Endodermal cell (in vitro differentiated cells): Measurements from ENCODE around the gene CCDC61. TPM values are rescaled to one million over a fixed set of nuclear protein-coding genes. Genes with fewer than 3 reads are reported as not detected.

ENCODE experiments used
- DNase-seq: peaks from one replicate; pipeline ENCODE4 v3.0.0-alpha.2; 2017
- H3K27ac ChIP-seq: 2 replicates; pipeline ENCODE4 v1.5.1; 2013; ENCODE audit warnings: mild to moderate bottlenecking, low read depth, low read length, moderate library complexity
- H3K27me3 ChIP-seq: 2 replicates; pipeline ENCODE4 v1.6.1; 2013; ENCODE audit warnings: mild to moderate bottlenecking, low read length, moderate library complexity; ENCODE audit not compliant: insufficient read depth, control insufficient read depth, poor library complexity, severe bottlenecking
- H3K36me3 ChIP-seq: 2 replicates; pipeline ENCODE4 v1.7.0; 2013; ENCODE audit warnings: mild to moderate bottlenecking, low read length, moderate library complexity; ENCODE audit not compliant: control insufficient read depth, insufficient read depth
- H3K4me1 ChIP-seq: one replicate; pipeline ENCODE4 v1.7.0; 2013; ENCODE audit warnings: low read length; ENCODE audit not compliant: control insufficient read depth, insufficient read depth
- H3K4me3 ChIP-seq: 2 replicates; pipeline ENCODE4 v1.5.1; 2013; ENCODE audit warnings: mild to moderate bottlenecking, low read length, moderate library complexity
- H3K9ac ChIP-seq: 2 replicates; pipeline ENCODE4 v1.6.1; 2013; ENCODE audit warnings: mild to moderate bottlenecking, low read length, moderate library complexity; ENCODE audit not compliant: poor library complexity, severe bottlenecking; ENCODE audit errors: extremely low read depth
- H3K9me3 ChIP-seq: 2 replicates; pipeline ENCODE4 v1.6.1; 2013; ENCODE audit warnings: mild to moderate bottlenecking, low read length, moderate library complexity; ENCODE audit not compliant: control insufficient read depth
- H3K27ac Mint-ChIP-seq: 2 replicates; pipeline ENCODE4 v1.8.0; 2020; ENCODE audit warnings: mixed read lengths
- H3K27me3 Mint-ChIP-seq: 2 replicates; pipeline ENCODE4 v1.8.0; 2021; ENCODE audit warnings: mild to moderate bottlenecking, mixed read lengths; ENCODE audit not compliant: insufficient read depth
- H3K36me3 Mint-ChIP-seq: 2 replicates; pipeline ENCODE4 v1.8.0; 2020; ENCODE audit warnings: low read depth, mixed read lengths
- H3K4me1 Mint-ChIP-seq: 2 replicates; pipeline ENCODE4 v1.8.0; 2020; ENCODE audit warnings: mixed read lengths
- H3K4me3 Mint-ChIP-seq: 2 replicates; pipeline ENCODE4 v1.8.0; 2020; ENCODE audit warnings: mild to moderate bottlenecking, moderate library complexity, mixed read lengths
- H3K9me3 Mint-ChIP-seq: 2 replicates; pipeline ENCODE4 v1.8.0; 2020; ENCODE audit warnings: mild to moderate bottlenecking, mixed read lengths
- CTCF ChIP-seq: fragments of 200-600 bp; sonication (generic); conservative IDR thresholded peaks from 2 replicates; pipeline ENCODE4 v1.5.0; 2021; ENCODE audit warnings: antibody characterized with exemption, mild to moderate bottlenecking
- WGBS, 2 experiments: methylation state at CpG; one replicate each; pipeline versions ENCODE4 v1.1.5 to v1.1.7; 2013; ENCODE audit warnings: missing lambda C conversion rate in 2 of 2, mixed read lengths in 1 of 2; ENCODE audit not compliant: insufficient coverage in 1 of 2, insufficient read length in 1 of 2; 5-methylcytosine and 5-hydroxymethylcytosine counted together
- total RNA-seq, 2 donors: library from RNA; stranded (reverse); fragmentation: NEBNext Ultra II Directional in 1 of 2; extraction: Animal tissue kit (Norgen Biotek cat#: 25700) in 1 of 2; gene quantifications; 2 replicates in 1 of 2; 3 replicates in 1 of 2; pipeline ENCODE4 v1.2.1, GENCODE V29; 2021

Gene CCDC61
- total RNA-seq, 2 donors from 2014 or later, result 23.2 to 23.6 TPM

GRCh38 chr19:45959517-45960025, 35.7 kb upstream of the CCDC61 start:
- no peak overlapping the region for H3K27ac Mint-ChIP-seq

GRCh38 chr19:45960595-45961235, 34.6 kb upstream of the CCDC61 start:
- no peaks in the 10 kb centered on the region for H3K9me3 Mint-ChIP-seq
- H3K27ac Mint-ChIP-seq, result no peak overlapping the region
- no peak overlapping the region for H3K4me3 Mint-ChIP-seq
- no peak overlapping the region for H3K9ac ChIP-seq
- H3K27me3 Mint-ChIP-seq, result peaks cover 74% of the 10 kb centered on the region
- no peaks in the 10 kb centered on the region for H3K9me3 ChIP-seq
- no peak overlapping the region for H3K4me3 ChIP-seq
- no peaks in the 10 kb centered on the region for H3K36me3 Mint-ChIP-seq
- peak; percentile 89 for DNase-seq
- no peaks in the 10 kb centered on the region for H3K4me1 ChIP-seq
- peak; percentile 62 for TF ChIP-seq CTCF
- no peaks in the 10 kb centered on the region for H3K36me3 ChIP-seq
- H3K27me3 ChIP-seq, result peaks cover 35% of the 10 kb centered on the region
- 49 to 63% methylated on average over 4 to 14 of the region's 19 CpGs for WGBS, 2 experiments
- peak overlapping the region; percentile 85 for H3K27ac ChIP-seq
- H3K4me1 Mint-ChIP-seq, result no peaks in the 10 kb centered on the region

More at GRCh38 chr19:45959517-45960025, 35.7 kb upstream of the CCDC61 start:
- Mint-ChIP-seq H3K4me1 (no peaks in the 10 kb centered on the region), H3K4me3 (no peak overlapping the region), H3K27me3 (peaks cover 79% of the 10 kb centered on the region), H3K36me3 (no peaks in the 10 kb centered on the region), H3K9me3 (no peaks in the 10 kb centered on the region)
- H3K4me1 ChIP-seq, result no peaks in the 10 kb centered on the region
- WGBS, 2 experiments, result 82 to 83% methylated on average over 5 to 8 of the region's 8 CpGs
- peak overlapping the region; percentile 85 for H3K27ac ChIP-seq
- no peak overlapping the region for H3K4me3 ChIP-seq
- H3K36me3 ChIP-seq, result no peaks in the 10 kb centered on the region
- H3K27me3 ChIP-seq, result peaks cover 34% of the 10 kb centered on the region
- no peak for DNase-seq
- H3K9ac ChIP-seq, result no peak overlapping the region
- H3K9me3 ChIP-seq, result no peaks in the 10 kb centered on the region
- no peak for TF ChIP-seq CTCF

- Histone ChIP-seq H3K9ac (no peak overlapping the region), H3K4me3 (no peak overlapping the region), H3K36me3 (no peaks in the 10 kb centered on the region), H3K9me3 (no peaks in the 10 kb centered on the region), H3K27me3 (peaks cover 46% of the 10 kb centered on the region), H3K27ac (no peak overlapping the region), H3K4me1 (no peaks in the 10 kb centered on the region)
- H3K27ac Mint-ChIP-seq, result no peak overlapping the region
- DNase-seq, result no peak
- WGBS, 2 experiments, result 91 to 93% methylated on average over 14 to 15 of the region's 15 CpGs
- no peak for TF ChIP-seq CTCF
- H3K4me3 Mint-ChIP-seq, result no peak overlapping the region
- H3K4me1 Mint-ChIP-seq, result no peaks in the 10 kb centered on the region
- H3K36me3 Mint-ChIP-seq, result no peaks in the 10 kb centered on the region
- peaks cover 76% of the 10 kb centered on the region for H3K27me3 Mint-ChIP-seq
- no peaks in the 10 kb centered on the region for H3K9me3 Mint-ChIP-seq
These were observed 33.2 kb upstream of the CCDC61 start for GRCh38 chr19:45962021-45962420.
